H9 (cell line): Measurements from ENCODE around the gene PA2G4. TPM values are rescaled to one million over a fixed set of nuclear protein-coding genes. Genes with fewer than 3 reads are reported as not detected.

Experiments used
- DNase-seq: peaks from one replicate; pipeline ENCODE4 v3.0.0-alpha.2; 2017
- H2AFZ ChIP-seq: one replicate; pipeline ENCODE4 v1.6.1; 2013; ENCODE audit warnings: mild to moderate bottlenecking, low read length, control low read depth, moderate library complexity
- H2AK5ac ChIP-seq: 2 replicates; pipeline ENCODE4 v1.6.1; 2013; ENCODE audit warnings: low read length, control low read depth, mixed read lengths; ENCODE audit not compliant: insufficient read length
- H2BK120ac ChIP-seq: one replicate; pipeline ENCODE4 v1.6.1; 2013; ENCODE audit warnings: low read depth, mild to moderate bottlenecking, low read length, control low read depth, inconsistent platforms; ENCODE audit not compliant: poor library complexity, severe bottlenecking
- H2BK12ac ChIP-seq: 2 replicates; pipeline ENCODE4 v1.6.1; 2013; ENCODE audit warnings: low read length, control low read depth, mixed read lengths, low read depth; ENCODE audit not compliant: insufficient read length
- H2BK15ac ChIP-seq: 2 replicates; pipeline ENCODE4 v1.6.1; 2013; ENCODE audit warnings: low read depth, low read length, control low read depth
- H2BK20ac ChIP-seq: one replicate; pipeline ENCODE4 v1.6.1; 2013; ENCODE audit warnings: low read depth, mild to moderate bottlenecking, low read length, control low read depth, inconsistent platforms; ENCODE audit not compliant: poor library complexity, severe bottlenecking
- H2BK5ac ChIP-seq: 2 replicates; pipeline ENCODE4 v1.6.1; 2013; ENCODE audit warnings: low read length, control low read depth, mixed read lengths; ENCODE audit not compliant: insufficient read length
- H3K14ac ChIP-seq: 2 replicates; pipeline ENCODE4 v1.6.1; 2013; ENCODE audit warnings: low read length, control low read depth; ENCODE audit not compliant: insufficient read depth
- H3K18ac ChIP-seq: 2 replicates; pipeline ENCODE4 v1.6.1; 2013; ENCODE audit warnings: low read depth, mild to moderate bottlenecking, mixed read lengths, low read length, control low read depth; ENCODE audit not compliant: insufficient read length
- H3K23ac ChIP-seq: 2 replicates; pipeline ENCODE4 v1.6.1; 2013; ENCODE audit warnings: low read length, control low read depth, mixed read lengths, low read depth; ENCODE audit not compliant: insufficient read length
- H3K23me2 ChIP-seq: 2 replicates; pipeline ENCODE4 v1.6.1; 2013; ENCODE audit warnings: low read depth, mild to moderate bottlenecking, mixed read lengths, low read length, control low read depth; ENCODE audit not compliant: insufficient read length, poor library complexity, severe bottlenecking
- H3K27ac ChIP-seq: 2 replicates; pipeline ENCODE4 v1.5.1; 2013; ENCODE audit warnings: low read length, control low read depth, mixed read lengths, low read depth; ENCODE audit not compliant: insufficient read length
- H3K27me3 ChIP-seq: 2 replicates; pipeline ENCODE4 v1.6.1; 2013; ENCODE audit warnings: low read length, control low read depth, inconsistent platforms; ENCODE audit not compliant: insufficient read depth
- H3K4ac ChIP-seq: 2 replicates; pipeline ENCODE4 v1.6.1; 2013; ENCODE audit warnings: low read depth, mild to moderate bottlenecking, control low read depth, inconsistent platforms, low read length, moderate library complexity
- H3K4me1 ChIP-seq: 2 replicates; pipeline ENCODE4 v1.6.1; 2013; ENCODE audit warnings: low read length, control low read depth, inconsistent platforms; ENCODE audit not compliant: insufficient read depth
- H3K4me2 ChIP-seq: 2 replicates; pipeline ENCODE4 v1.6.1; 2013; ENCODE audit warnings: low read length, control low read depth, mixed read lengths; ENCODE audit not compliant: insufficient read length, insufficient read depth
- H3K56ac ChIP-seq: 2 replicates; pipeline ENCODE4 v1.6.1; 2013; ENCODE audit warnings: low read depth, mild to moderate bottlenecking, mixed read lengths, low read length, control low read depth; ENCODE audit not compliant: insufficient read length
- H3K79me1 ChIP-seq: 2 replicates; pipeline ENCODE4 v1.6.1; 2013; ENCODE audit warnings: low read depth, mild to moderate bottlenecking, moderate library complexity, low read length, control low read depth, inconsistent platforms; ENCODE audit not compliant: insufficient read depth, poor library complexity, severe bottlenecking
- H3K79me2 ChIP-seq: 2 replicates; pipeline ENCODE4 v1.6.1; 2013; ENCODE audit warnings: low read length, control low read depth, inconsistent platforms; ENCODE audit not compliant: insufficient read depth
- H3K9ac ChIP-seq: 2 replicates; pipeline ENCODE4 v1.6.1; 2013; ENCODE audit warnings: low read length, control low read depth, mixed read lengths; ENCODE audit not compliant: insufficient read length; ENCODE audit errors: extremely low read depth
- H3K9me3 ChIP-seq: one replicate; pipeline ENCODE4 v1.6.1; 2013; ENCODE audit warnings: low read depth, low read length, inconsistent platforms; ENCODE audit not compliant: control insufficient read depth
- H3T11ph ChIP-seq: one replicate; pipeline ENCODE4 v1.6.1; 2013; ENCODE audit warnings: mild to moderate bottlenecking, low read length, control low read depth, inconsistent platforms
- H4K20me1 ChIP-seq: one replicate; pipeline ENCODE4 v1.6.1; 2013; ENCODE audit not compliant: control insufficient read depth, insufficient read length, insufficient read depth
- H4K5ac ChIP-seq: 2 replicates; pipeline ENCODE4 v1.6.1; 2013; ENCODE audit warnings: low read depth, mild to moderate bottlenecking, mixed read lengths, low read length, control low read depth; ENCODE audit not compliant: insufficient read length
- H4K8ac ChIP-seq: replicated peaks from 2 replicates; pipeline ENCODE4 v1.6.1; 2013; ENCODE audit warnings: low read length, control low read depth, mixed read lengths, low read depth; ENCODE audit not compliant: insufficient read length
- H4K91ac ChIP-seq: 2 replicates; pipeline ENCODE4 v1.6.1; 2013; ENCODE audit warnings: low read depth, mild to moderate bottlenecking, moderate library complexity, mixed read lengths, low read length, control low read depth; ENCODE audit not compliant: insufficient read length
- H3K27ac Mint-ChIP-seq, 3 experiments: 2 replicates in 2 of 3; 3 replicates in 1 of 3; pipeline ENCODE4 v1.8.0; 2020 to 2021; ENCODE audit warnings: mixed read lengths in 3 of 3, mild to moderate bottlenecking in 1 of 3, moderate library complexity in 1 of 3
- H3K27me3 Mint-ChIP-seq: 2 replicates; pipeline ENCODE4 v1.8.0; 2021; ENCODE audit warnings: low read depth, mild to moderate bottlenecking, moderate library complexity, mixed read lengths
- H3K36me3 Mint-ChIP-seq, 3 experiments: 2 replicates in 2 of 3; 3 replicates in 1 of 3; pipeline ENCODE4 v1.8.0; 2020 to 2021; ENCODE audit warnings: low read depth in 3 of 3, mixed read lengths in 3 of 3; ENCODE audit not compliant: insufficient read depth in 1 of 3
- H3K4me1 Mint-ChIP-seq, 2 experiments: 2 replicates each; pipeline ENCODE4 v1.8.0; 2020; ENCODE audit warnings: mixed read lengths in 2 of 2
- H3K4me3 Mint-ChIP-seq, 2 experiments: 2 replicates in 1 of 2; 3 replicates in 1 of 2; pipeline ENCODE4 v1.8.0; 2020 to 2021; ENCODE audit warnings: mild to moderate bottlenecking in 2 of 2, mixed read lengths in 2 of 2, moderate library complexity in 1 of 2
- H3K9me3 Mint-ChIP-seq, 2 experiments: 2 replicates in 1 of 2; 3 replicates in 1 of 2; pipeline ENCODE4 v1.8.0; 2020; ENCODE audit warnings: mild to moderate bottlenecking in 2 of 2, mixed read lengths in 2 of 2, moderate library complexity in 1 of 2
- CTCF ChIP-seq: fragments of 200-600 bp; sonication (generic); conservative IDR thresholded peaks from 3 replicates; pipeline ENCODE4 v1.8.0; 2021; ENCODE audit warnings: antibody characterized with exemption, mild to moderate bottlenecking
- WGBS: extraction: QIAGEN DNeasy Blood & Tissue Kit; methylation state at CpG from one replicate; pipeline ENCODE4 v1.1.7; 2013; ENCODE audit warnings: missing lambda C conversion rate, low lambda C conversion rate, mixed read lengths; ENCODE audit not compliant: insufficient read length; ENCODE audit errors: extremely low coverage; 5-methylcytosine and 5-hydroxymethylcytosine counted together
- total RNA-seq: library from RNA; stranded (reverse); gene quantifications from 2 replicates; pipeline ENCODE4 v1.2.1, GENCODE V29; 2021

Gene PA2G4
- total RNA-seq, 1 experiment from 2014 or later: 248 TPM

DNA sequence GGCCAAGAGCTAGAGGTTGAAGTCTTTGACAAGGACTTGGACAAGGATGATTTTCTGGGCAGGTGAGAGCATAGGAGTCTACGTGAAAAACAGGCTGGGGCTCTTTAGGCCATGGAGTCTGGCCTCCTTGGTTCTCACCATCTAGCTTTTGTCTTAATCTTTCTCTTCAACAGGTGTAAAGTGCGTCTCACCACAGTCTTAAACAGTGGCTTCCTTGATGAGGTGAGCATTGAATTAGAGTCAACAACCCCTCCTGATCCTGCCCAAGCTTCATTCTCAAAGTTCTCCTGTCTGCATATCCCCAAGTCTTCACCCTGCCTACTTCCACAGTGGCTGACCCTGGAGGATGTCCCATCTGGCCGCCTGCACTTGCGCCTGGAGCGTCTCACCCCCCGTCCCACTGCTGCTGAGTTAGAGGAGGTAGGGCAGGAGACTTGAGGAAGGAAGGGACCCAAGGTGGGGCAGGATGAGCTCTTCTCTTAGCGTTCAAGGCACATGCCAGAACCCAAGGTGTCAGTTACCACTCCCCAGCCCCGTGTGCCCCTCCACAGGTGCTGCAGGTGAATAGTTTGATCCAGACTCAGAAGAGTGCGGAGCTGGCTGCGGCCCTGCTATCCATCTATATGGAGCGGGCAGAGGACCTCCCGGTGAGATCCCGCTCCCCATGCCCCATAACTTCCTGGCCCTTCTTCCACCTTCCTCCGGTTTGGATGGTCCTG lies 33.7 kb downstream of the PA2G4 start:
- Histone ChIP-seq H3K9ac (no peak overlapping the region), H4K91ac (no peak overlapping the region), H3K27me3 (no peaks in the 10 kb centered on the region), H3K23me2 (no peaks in the 10 kb centered on the region), H3K23ac (no peak overlapping the region), H3K27ac (no peak overlapping the region), H2BK5ac (no peak overlapping the region), H3K56ac (no peak overlapping the region), H4K5ac (no peak overlapping the region), H3K14ac (no peak overlapping the region), H3K79me1 (no peaks in the 10 kb centered on the region), H2BK15ac (no peak overlapping the region), H4K20me1 (no peaks in the 10 kb centered on the region), H3K79me2 (no peaks in the 10 kb centered on the region), H3K4me1 (no peaks in the 10 kb centered on the region), H2BK20ac (no peak overlapping the region), H3K4me2 (no peak overlapping the region), H2BK12ac (no peak overlapping the region), H3K18ac (no peak overlapping the region), H3T11ph (no peak overlapping the region), H2AFZ (no peak overlapping the region), H3K9me3 (no peaks in the 10 kb centered on the region), H3K4ac (no peak overlapping the region), H4K8ac (no peak overlapping the region), H2AK5ac (no peak overlapping the region), H2BK120ac (no peak overlapping the region)
- peaks cover 71 to 90% (median 88%) of the 10 kb centered on the region in 3 experiments for H3K36me3 Mint-ChIP-seq
- H3K4me3 Mint-ChIP-seq: no peak overlapping the region
- no peak for TF ChIP-seq CTCF
- WGBS: no CpG with 5 or more reads among the region's 14 CpGs
- H3K4me1 Mint-ChIP-seq: no peaks in the 10 kb centered on the region
- H3K27ac Mint-ChIP-seq: no peak overlapping the region; a peak in 1 of 7 replicates
- DNase-seq: no peak
- no peaks in the 10 kb centered on the region; a peak in 2 of 5 replicates for H3K9me3 Mint-ChIP-seq
- H3K27me3 Mint-ChIP-seq: no peaks in the 10 kb centered on the region
